Breast epithelium (tissue), 4 donors: ENCODE results near the gene SCNM1. TPM values are rescaled to one million over a fixed set of nuclear protein-coding genes. Genes with fewer than 3 reads are reported as not detected.

Experiments
- DNase-seq, 2 donors: peaks; one replicate each; pipeline ENCODE4 v3.0.0-alpha.2; 2019; ENCODE audit warnings: low spot score in 2 of 2
- H3K27ac ChIP-seq, 2 donors: fragments of 200-600 bp; sonication (generic) in 1 of 2; one replicate each; pipeline ENCODE4 v1.5.1; 2016 to 2019; ENCODE audit warnings: mild to moderate bottlenecking in 1 of 2
- H3K27me3 ChIP-seq, 2 donors: fragments of 200-600 bp; sonication (generic) in 1 of 2; one replicate each; pipeline versions ENCODE4 v1.5.1 to v1.6.0; 2017 to 2019; ENCODE audit warnings: control low read depth in 1 of 2, mild to moderate bottlenecking in 1 of 2
- H3K36me3 ChIP-seq: fragments of 200-600 bp; one replicate; pipeline ENCODE4 v1.5.1; 2019
- H3K4me1 ChIP-seq, 2 donors: fragments of 200-600 bp; sonication (generic); one replicate each; pipeline ENCODE4 v1.5.1; 2016 to 2019; ENCODE audit warnings: control low read depth in 1 of 2
- H3K4me3 ChIP-seq, 3 donors: fragments of 200-600 bp; sonication (generic); 1 replicate in 2 of 3; 2 replicates in 1 of 3; pipeline ENCODE4 v1.5.1; 2016 to 2019; ENCODE audit warnings: mild to moderate bottlenecking in 3 of 3, moderate library complexity in 2 of 3
- H3K9me3 ChIP-seq, 2 donors: fragments of 200-600 bp; sonication (generic) in 1 of 2; one replicate each; pipeline ENCODE4 v1.5.1; 2016 to 2019; ENCODE audit warnings: control low read depth in 1 of 2
- POLR2A ChIP-seq: fragments of 450-650 bp; IDR thresholded peaks from one replicate; pipeline ENCODE4 v1.6.1; 2016; ENCODE audit warnings: antibody characterized with exemption, mild to moderate bottlenecking, moderate library complexity
- POLR2AphosphoS5 ChIP-seq, 3 donors: sonication (generic); formaldehyde crosslinking; IDR thresholded peaks; one replicate each; pipeline ENCODE4 v1.6.1; 2017; ENCODE audit warnings: antibody characterized with exemption in 3 of 3
- intact Hi-C: fragments of 100-400 bp; cut with DNase I; formaldehyde crosslinking; loops from one replicate; pipeline ENCODE4 v1.15.1; 2023; ENCODE audit warnings: low total_unique reads
- total RNA-seq, 3 donors: library from RNA; depleted of rRNA; stranded (reverse); fragments of >200 nt; gene quantifications; one replicate each; pipeline ENCODE4 v1.1.0, GENCODE V29; 2016
- TF ChIP-seq, protein P1 (sequence below), 3 donors: fragments of 450-650 bp; IDR thresholded peaks; one replicate each; pipeline ENCODE4 v1.5.1; 2016 to 2017; ENCODE audit warnings: antibody characterized with exemption in 3 of 3, mild to moderate bottlenecking in 3 of 3, moderate library complexity in 3 of 3

SCNM1 gene
- total RNA-seq, 3 donors from 2014 or later: 14.9 to 23.8 (median 23.6) TPM

DNA sequence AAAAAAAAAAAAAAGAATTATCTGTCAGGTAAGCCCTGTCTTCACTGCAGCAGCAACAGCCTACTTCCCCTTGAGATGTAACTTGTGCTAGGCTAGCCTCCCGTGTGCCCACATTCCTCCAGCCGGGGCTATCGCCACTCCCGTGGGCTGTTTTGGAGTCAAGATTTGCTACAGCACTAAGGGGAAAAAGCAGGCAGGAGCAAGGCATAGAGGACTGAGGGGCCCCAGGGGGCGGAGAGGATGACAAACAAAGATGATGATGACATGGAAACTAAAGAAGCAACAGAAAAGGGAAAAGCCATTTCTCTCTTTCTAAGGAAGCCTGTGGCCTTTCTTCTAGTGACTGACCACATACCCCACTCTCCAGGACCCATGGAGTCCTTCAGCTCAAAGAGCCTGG, 7.6 kb upstream of the SCNM1 start:
- no peak overlapping the region for H3K4me3 ChIP-seq
- no peak overlapping the region for H3K27ac ChIP-seq
- H3K27me3 ChIP-seq: no peaks in the 10 kb centered on the region
- no peak for DNase-seq
- no peaks in the 10 kb centered on the region for H3K4me1 ChIP-seq
- no peaks in the 10 kb centered on the region for H3K9me3 ChIP-seq
- TF ChIP-seq, protein P1, sequence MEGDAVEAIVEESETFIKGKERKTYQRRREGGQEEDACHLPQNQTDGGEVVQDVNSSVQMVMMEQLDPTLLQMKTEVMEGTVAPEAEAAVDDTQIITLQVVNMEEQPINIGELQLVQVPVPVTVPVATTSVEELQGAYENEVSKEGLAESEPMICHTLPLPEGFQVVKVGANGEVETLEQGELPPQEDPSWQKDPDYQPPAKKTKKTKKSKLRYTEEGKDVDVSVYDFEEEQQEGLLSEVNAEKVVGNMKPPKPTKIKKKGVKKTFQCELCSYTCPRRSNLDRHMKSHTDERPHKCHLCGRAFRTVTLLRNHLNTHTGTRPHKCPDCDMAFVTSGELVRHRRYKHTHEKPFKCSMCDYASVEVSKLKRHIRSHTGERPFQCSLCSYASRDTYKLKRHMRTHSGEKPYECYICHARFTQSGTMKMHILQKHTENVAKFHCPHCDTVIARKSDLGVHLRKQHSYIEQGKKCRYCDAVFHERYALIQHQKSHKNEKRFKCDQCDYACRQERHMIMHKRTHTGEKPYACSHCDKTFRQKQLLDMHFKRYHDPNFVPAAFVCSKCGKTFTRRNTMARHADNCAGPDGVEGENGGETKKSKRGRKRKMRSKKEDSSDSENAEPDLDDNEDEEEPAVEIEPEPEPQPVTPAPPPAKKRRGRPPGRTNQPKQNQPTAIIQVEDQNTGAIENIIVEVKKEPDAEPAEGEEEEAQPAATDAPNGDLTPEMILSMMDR (IDR thresholded peaks at IDR 0.05): no peak
- TF ChIP-seq POLR2A (no peak), POLR2AphosphoS5 (IDR thresholded peaks at IDR 0.05) (no peak)
- intact Hi-C loops: no loop called here
- no peaks in the 10 kb centered on the region for H3K36me3 ChIP-seq

DNA sequence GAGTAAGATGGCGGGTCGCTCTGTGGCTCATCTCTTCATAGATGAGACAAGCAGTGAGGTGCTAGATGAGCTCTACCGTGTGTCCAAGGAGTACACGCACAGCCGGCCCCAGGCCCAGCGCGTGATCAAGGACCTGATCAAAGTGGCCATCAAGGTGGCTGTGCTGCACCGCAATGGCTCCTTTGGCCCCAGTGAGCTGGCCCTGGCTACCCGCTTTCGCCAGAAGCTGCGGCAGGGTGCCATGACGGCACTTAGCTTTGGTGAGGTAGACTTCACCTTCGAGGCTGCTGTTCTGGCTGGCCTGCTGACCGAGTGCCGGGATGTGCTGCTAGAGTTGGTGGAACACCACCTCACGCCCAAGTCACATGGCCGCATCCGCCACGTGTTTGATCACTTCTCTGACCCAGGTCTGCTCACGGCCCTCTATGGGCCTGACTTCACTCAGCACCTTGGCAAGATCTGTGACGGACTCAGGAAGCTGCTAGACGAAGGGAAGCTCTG, 7.1 kb upstream of the SCNM1 start:
- no peak overlapping the region for H3K27ac ChIP-seq
- H3K27me3 ChIP-seq: no peaks in the 10 kb centered on the region
- TF ChIP-seq, protein P1 (IDR thresholded peaks at IDR 0.05): no peak
- no peak for TF ChIP-seq POLR2AphosphoS5 (IDR thresholded peaks at IDR 0.05)
- no peak for TF ChIP-seq POLR2A
- DNase-seq: no peak
- intact Hi-C loops: no loop called here
- H3K9me3 ChIP-seq: no peaks in the 10 kb centered on the region
- H3K4me3 ChIP-seq: no peak overlapping the region
- no peaks in the 10 kb centered on the region for H3K4me1 ChIP-seq
- no peaks in the 10 kb centered on the region for H3K36me3 ChIP-seq

DNA sequence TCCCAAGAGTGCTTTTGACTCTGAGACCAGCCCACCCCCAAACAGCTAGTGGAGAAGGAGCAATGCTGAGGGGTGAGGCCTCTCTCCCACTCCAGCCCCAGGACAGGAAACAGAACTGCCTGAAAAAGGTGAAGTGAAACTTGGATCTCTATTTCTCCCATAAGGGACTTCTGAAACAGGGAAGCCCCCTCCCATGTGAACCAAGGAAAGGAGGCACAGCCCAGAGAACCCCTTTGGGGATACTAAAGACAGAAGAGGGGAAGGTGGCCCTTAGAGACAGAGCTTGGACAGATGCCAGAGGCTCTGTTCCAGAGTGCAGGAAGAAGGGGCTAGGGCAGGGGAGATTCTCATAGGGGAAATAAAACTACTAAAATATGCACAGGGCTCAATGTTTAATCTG, 6.6 kb upstream of the SCNM1 start:
- Histone ChIP-seq H3K27me3 (no peaks in the 10 kb centered on the region), H3K27ac (no peak overlapping the region), H3K4me3 (no peak overlapping the region), H3K4me1 (peaks cover 3 to 5% of the 10 kb centered on the region in 2 donors), H3K9me3 (no peaks in the 10 kb centered on the region), H3K36me3 (no peaks in the 10 kb centered on the region)
- no peak for DNase-seq
- TF ChIP-seq, protein P1 (IDR thresholded peaks at IDR 0.05): no peak
- no peak for TF ChIP-seq POLR2AphosphoS5 (IDR thresholded peaks at IDR 0.05)
- no peak for TF ChIP-seq POLR2A
- intact Hi-C loops: no loop called here

DNA sequence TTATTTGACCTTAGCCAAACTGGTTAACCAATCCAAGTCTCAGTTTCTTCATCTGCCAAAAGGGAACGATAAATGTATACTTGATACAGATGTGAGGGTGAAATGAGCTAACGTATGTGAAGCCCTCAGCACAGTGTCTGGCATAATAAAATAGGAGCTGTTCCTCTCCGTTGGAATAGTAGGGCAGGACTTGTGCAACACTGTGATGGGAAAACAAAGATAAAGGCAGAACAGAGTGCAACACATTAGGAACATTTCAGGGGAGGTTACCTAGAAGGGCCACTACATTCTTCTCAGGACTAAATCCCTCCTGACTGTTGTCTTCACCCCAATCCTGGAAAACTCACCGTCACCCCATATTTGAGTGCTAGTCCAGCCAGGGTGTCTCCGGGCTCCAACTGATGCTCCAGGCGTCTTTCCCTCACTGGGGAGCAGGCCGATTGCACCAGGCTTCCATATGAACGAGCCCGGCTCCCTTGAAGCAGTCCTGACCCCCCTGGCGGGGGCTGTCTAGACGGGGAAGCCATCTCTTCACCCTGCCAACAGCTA, 1.1 kb upstream of the SCNM1 start:
- Histone ChIP-seq H3K4me1 (peaks cover 4 to 17% of the 10 kb centered on the region in 2 donors), H3K36me3 (no peaks in the 10 kb centered on the region), H3K27me3 (no peaks in the 10 kb centered on the region), H3K4me3 (peak overlapping the region; percentile 67 to 82 (median 70)), H3K27ac (peak overlapping the region; percentile 86 to 90), H3K9me3 (no peaks in the 10 kb centered on the region)
- intact Hi-C loops: no loop called here
- DNase-seq: no peak
- TF ChIP-seq POLR2AphosphoS5 (IDR thresholded peaks at IDR 0.05) (peak in 1 of 3 donors; percentile 7), POLR2A (no peak)

DNA sequence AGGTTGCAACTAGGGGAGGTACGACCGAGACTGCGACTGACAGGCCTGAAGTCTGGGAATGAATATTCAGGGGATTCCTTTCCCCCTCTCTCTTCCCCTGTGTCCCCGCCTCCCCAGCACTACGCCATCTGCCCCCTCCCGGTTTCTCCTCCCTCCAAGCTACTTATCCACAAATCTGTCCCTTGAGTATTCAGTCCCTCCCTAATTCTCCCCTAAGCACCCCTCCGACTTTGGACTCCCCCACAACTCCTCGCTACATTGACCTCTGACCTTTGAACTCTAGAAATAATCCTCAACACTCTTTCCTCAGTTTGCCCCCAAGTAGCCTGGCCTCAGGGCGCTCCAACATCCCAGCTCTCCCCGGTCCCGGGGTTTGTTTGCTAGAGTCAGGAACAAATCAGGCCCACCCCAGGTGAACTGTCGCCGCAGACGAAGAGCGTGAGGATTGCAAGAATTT, 635 bp upstream of the SCNM1 start:
- intact Hi-C loops: no loop called here
- Histone ChIP-seq H3K9me3 (no peaks in the 10 kb centered on the region), H3K4me1 (peaks cover 4 to 17% of the 10 kb centered on the region in 2 donors), H3K36me3 (no peaks in the 10 kb centered on the region), H3K4me3 (peak overlapping the region; percentile 67 to 82 (median 70)), H3K27ac (peak overlapping the region; percentile 86 to 90), H3K27me3 (no peaks in the 10 kb centered on the region)
- TF ChIP-seq POLR2AphosphoS5 (IDR thresholded peaks at IDR 0.05) (no peak), POLR2A (no peak)
- TF ChIP-seq, protein P1 (IDR thresholded peaks at IDR 0.05): no peak
- peak in 1 of 2 donors; percentile 41 for DNase-seq
